H9 (cell line): ENCODE data around the gene PICALM. TPM values are rescaled to one million over a fixed set of nuclear protein-coding genes. Genes with fewer than 3 reads are reported as not detected.

ENCODE experiments used
- DNase-seq: peaks from one replicate; pipeline ENCODE4 v3.0.0-alpha.2; 2017
- H2AFZ ChIP-seq: one replicate; pipeline ENCODE4 v1.6.1; 2013; ENCODE audit warnings: mild to moderate bottlenecking, low read length, control low read depth, moderate library complexity
- H2AK5ac ChIP-seq: 2 replicates; pipeline ENCODE4 v1.6.1; 2013; ENCODE audit warnings: low read length, control low read depth, mixed read lengths; ENCODE audit not compliant: insufficient read length
- H2BK120ac ChIP-seq: one replicate; pipeline ENCODE4 v1.6.1; 2013; ENCODE audit warnings: low read depth, mild to moderate bottlenecking, low read length, control low read depth, inconsistent platforms; ENCODE audit not compliant: poor library complexity, severe bottlenecking
- H2BK12ac ChIP-seq: 2 replicates; pipeline ENCODE4 v1.6.1; 2013; ENCODE audit warnings: low read length, control low read depth, mixed read lengths, low read depth; ENCODE audit not compliant: insufficient read length
- H2BK15ac ChIP-seq: 2 replicates; pipeline ENCODE4 v1.6.1; 2013; ENCODE audit warnings: low read depth, low read length, control low read depth
- H2BK20ac ChIP-seq: one replicate; pipeline ENCODE4 v1.6.1; 2013; ENCODE audit warnings: low read depth, mild to moderate bottlenecking, low read length, control low read depth, inconsistent platforms; ENCODE audit not compliant: poor library complexity, severe bottlenecking
- H2BK5ac ChIP-seq: 2 replicates; pipeline ENCODE4 v1.6.1; 2013; ENCODE audit warnings: low read length, control low read depth, mixed read lengths; ENCODE audit not compliant: insufficient read length
- H3K14ac ChIP-seq: 2 replicates; pipeline ENCODE4 v1.6.1; 2013; ENCODE audit warnings: low read length, control low read depth; ENCODE audit not compliant: insufficient read depth
- H3K18ac ChIP-seq: 2 replicates; pipeline ENCODE4 v1.6.1; 2013; ENCODE audit warnings: low read depth, mild to moderate bottlenecking, mixed read lengths, low read length, control low read depth; ENCODE audit not compliant: insufficient read length
- H3K23ac ChIP-seq: 2 replicates; pipeline ENCODE4 v1.6.1; 2013; ENCODE audit warnings: low read length, control low read depth, mixed read lengths, low read depth; ENCODE audit not compliant: insufficient read length
- H3K23me2 ChIP-seq: 2 replicates; pipeline ENCODE4 v1.6.1; 2013; ENCODE audit warnings: low read depth, mild to moderate bottlenecking, mixed read lengths, low read length, control low read depth; ENCODE audit not compliant: insufficient read length, poor library complexity, severe bottlenecking
- H3K27ac ChIP-seq: 2 replicates; pipeline ENCODE4 v1.5.1; 2013; ENCODE audit warnings: low read length, control low read depth, mixed read lengths, low read depth; ENCODE audit not compliant: insufficient read length
- H3K27me3 ChIP-seq: 2 replicates; pipeline ENCODE4 v1.6.1; 2013; ENCODE audit warnings: low read length, control low read depth, inconsistent platforms; ENCODE audit not compliant: insufficient read depth
- H3K4ac ChIP-seq: 2 replicates; pipeline ENCODE4 v1.6.1; 2013; ENCODE audit warnings: low read depth, mild to moderate bottlenecking, control low read depth, inconsistent platforms, low read length, moderate library complexity
- H3K4me1 ChIP-seq: 2 replicates; pipeline ENCODE4 v1.6.1; 2013; ENCODE audit warnings: low read length, control low read depth, inconsistent platforms; ENCODE audit not compliant: insufficient read depth
- H3K4me2 ChIP-seq: 2 replicates; pipeline ENCODE4 v1.6.1; 2013; ENCODE audit warnings: low read length, control low read depth, mixed read lengths; ENCODE audit not compliant: insufficient read length, insufficient read depth
- H3K56ac ChIP-seq: 2 replicates; pipeline ENCODE4 v1.6.1; 2013; ENCODE audit warnings: low read depth, mild to moderate bottlenecking, mixed read lengths, low read length, control low read depth; ENCODE audit not compliant: insufficient read length
- H3K79me1 ChIP-seq: 2 replicates; pipeline ENCODE4 v1.6.1; 2013; ENCODE audit warnings: low read depth, mild to moderate bottlenecking, moderate library complexity, low read length, control low read depth, inconsistent platforms; ENCODE audit not compliant: insufficient read depth, poor library complexity, severe bottlenecking
- H3K79me2 ChIP-seq: 2 replicates; pipeline ENCODE4 v1.6.1; 2013; ENCODE audit warnings: low read length, control low read depth, inconsistent platforms; ENCODE audit not compliant: insufficient read depth
- H3K9ac ChIP-seq: 2 replicates; pipeline ENCODE4 v1.6.1; 2013; ENCODE audit warnings: low read length, control low read depth, mixed read lengths; ENCODE audit not compliant: insufficient read length; ENCODE audit errors: extremely low read depth
- H3K9me3 ChIP-seq: one replicate; pipeline ENCODE4 v1.6.1; 2013; ENCODE audit warnings: low read depth, low read length, inconsistent platforms; ENCODE audit not compliant: control insufficient read depth
- H3T11ph ChIP-seq: one replicate; pipeline ENCODE4 v1.6.1; 2013; ENCODE audit warnings: mild to moderate bottlenecking, low read length, control low read depth, inconsistent platforms
- H4K20me1 ChIP-seq: one replicate; pipeline ENCODE4 v1.6.1; 2013; ENCODE audit not compliant: control insufficient read depth, insufficient read length, insufficient read depth
- H4K5ac ChIP-seq: 2 replicates; pipeline ENCODE4 v1.6.1; 2013; ENCODE audit warnings: low read depth, mild to moderate bottlenecking, mixed read lengths, low read length, control low read depth; ENCODE audit not compliant: insufficient read length
- H4K8ac ChIP-seq: replicated peaks from 2 replicates; pipeline ENCODE4 v1.6.1; 2013; ENCODE audit warnings: low read length, control low read depth, mixed read lengths, low read depth; ENCODE audit not compliant: insufficient read length
- H4K91ac ChIP-seq: 2 replicates; pipeline ENCODE4 v1.6.1; 2013; ENCODE audit warnings: low read depth, mild to moderate bottlenecking, moderate library complexity, mixed read lengths, low read length, control low read depth; ENCODE audit not compliant: insufficient read length
- H3K27ac Mint-ChIP-seq, 3 experiments: 2 replicates in 2 of 3; 3 replicates in 1 of 3; pipeline ENCODE4 v1.8.0; 2020 to 2021; ENCODE audit warnings: mixed read lengths in 3 of 3, mild to moderate bottlenecking in 1 of 3, moderate library complexity in 1 of 3
- H3K27me3 Mint-ChIP-seq: 2 replicates; pipeline ENCODE4 v1.8.0; 2021; ENCODE audit warnings: low read depth, mild to moderate bottlenecking, moderate library complexity, mixed read lengths
- H3K36me3 Mint-ChIP-seq, 3 experiments: 2 replicates in 2 of 3; 3 replicates in 1 of 3; pipeline ENCODE4 v1.8.0; 2020 to 2021; ENCODE audit warnings: low read depth in 3 of 3, mixed read lengths in 3 of 3; ENCODE audit not compliant: insufficient read depth in 1 of 3
- H3K4me1 Mint-ChIP-seq, 2 experiments: 2 replicates each; pipeline ENCODE4 v1.8.0; 2020; ENCODE audit warnings: mixed read lengths in 2 of 2
- H3K4me3 Mint-ChIP-seq, 2 experiments: 2 replicates in 1 of 2; 3 replicates in 1 of 2; pipeline ENCODE4 v1.8.0; 2020 to 2021; ENCODE audit warnings: mild to moderate bottlenecking in 2 of 2, mixed read lengths in 2 of 2, moderate library complexity in 1 of 2
- H3K9me3 Mint-ChIP-seq, 2 experiments: 2 replicates in 1 of 2; 3 replicates in 1 of 2; pipeline ENCODE4 v1.8.0; 2020; ENCODE audit warnings: mild to moderate bottlenecking in 2 of 2, mixed read lengths in 2 of 2, moderate library complexity in 1 of 2
- CTCF ChIP-seq: fragments of 200-600 bp; sonication (generic); conservative IDR thresholded peaks from 3 replicates; pipeline ENCODE4 v1.8.0; 2021; ENCODE audit warnings: antibody characterized with exemption, mild to moderate bottlenecking
- WGBS: extraction: QIAGEN DNeasy Blood & Tissue Kit; methylation state at CpG from one replicate; pipeline ENCODE4 v1.1.7; 2013; ENCODE audit warnings: missing lambda C conversion rate, low lambda C conversion rate, mixed read lengths; ENCODE audit not compliant: insufficient read length; ENCODE audit errors: extremely low coverage; 5-methylcytosine and 5-hydroxymethylcytosine counted together
- total RNA-seq: library from RNA; stranded (reverse); gene quantifications from 2 replicates; pipeline ENCODE4 v1.2.1, GENCODE V29; 2021

The PICALM gene
- total RNA-seq, 1 experiment from 2014 or later, result 76.4 TPM

- Histone ChIP-seq H3K23ac (no peak overlapping the region), H2BK12ac (no peak overlapping the region), H3K4me2 (no peak overlapping the region), H2BK5ac (no peak overlapping the region), H2AK5ac (no peak overlapping the region), H3K56ac (no peak overlapping the region), H3K27me3 (no peaks in the 10 kb centered on the region), H3K79me2 (no peaks in the 10 kb centered on the region), H2BK15ac (no peak overlapping the region), H3K27ac (no peak overlapping the region), H2BK120ac (no peak overlapping the region), H3K9me3 (no peaks in the 10 kb centered on the region), H3K4me1 (no peaks in the 10 kb centered on the region), H3K79me1 (no peaks in the 10 kb centered on the region), H3K18ac (no peak overlapping the region), H3K23me2 (no peaks in the 10 kb centered on the region), H4K91ac (no peak overlapping the region), H4K8ac (no peak overlapping the region), H4K20me1 (no peaks in the 10 kb centered on the region), H3K9ac (no peak overlapping the region), H3T11ph (no peak overlapping the region), H3K4ac (no peak overlapping the region), H4K5ac (no peak overlapping the region), H2BK20ac (no peak overlapping the region), H2AFZ (no peak overlapping the region), H3K14ac (no peak overlapping the region)
- no peak overlapping the region for H3K4me3 Mint-ChIP-seq
- TF ChIP-seq CTCF, result no peak
- H3K4me1 Mint-ChIP-seq, result no peaks in the 10 kb centered on the region
- H3K27ac Mint-ChIP-seq, result no peak overlapping the region
- H3K9me3 Mint-ChIP-seq, result no peaks in the 10 kb centered on the region
- DNase-seq, result no peak
- H3K36me3 Mint-ChIP-seq, result peaks cover 1 to 44% (median 23%) of the 10 kb centered on the region in 3 experiments; a peak in 6 of 7 replicates
- no peaks in the 10 kb centered on the region for H3K27me3 Mint-ChIP-seq
- WGBS, result no CpG with 5 or more reads among the region's 1 CpG
Measured at GRCh38 chr11:85976525-85976924, 92.4 kb downstream of the PICALM start.
